Stimulated activated CD4-positive, alpha-beta T cell treated with anti-CD3 and anti-CD28 coated beads, Interleukin-1b, Interleukin-23, amount 100 ng/mL, for 1 hour (primary cell): ENCODE results near the gene TRPV4.
"Not testable (repeated sequence)": the region's sequence is repeated elsewhere in the genome, so short reads cannot be mapped to it uniquely, and the experiment has no call there.

Source experiments
- DNase-seq, 2 donors: peaks; one replicate each; pipeline ENCODE4 v3.0.0-alpha.2; 2020; ENCODE audit warnings: low read depth in 2 of 2

The TRPV4 gene

DNA sequence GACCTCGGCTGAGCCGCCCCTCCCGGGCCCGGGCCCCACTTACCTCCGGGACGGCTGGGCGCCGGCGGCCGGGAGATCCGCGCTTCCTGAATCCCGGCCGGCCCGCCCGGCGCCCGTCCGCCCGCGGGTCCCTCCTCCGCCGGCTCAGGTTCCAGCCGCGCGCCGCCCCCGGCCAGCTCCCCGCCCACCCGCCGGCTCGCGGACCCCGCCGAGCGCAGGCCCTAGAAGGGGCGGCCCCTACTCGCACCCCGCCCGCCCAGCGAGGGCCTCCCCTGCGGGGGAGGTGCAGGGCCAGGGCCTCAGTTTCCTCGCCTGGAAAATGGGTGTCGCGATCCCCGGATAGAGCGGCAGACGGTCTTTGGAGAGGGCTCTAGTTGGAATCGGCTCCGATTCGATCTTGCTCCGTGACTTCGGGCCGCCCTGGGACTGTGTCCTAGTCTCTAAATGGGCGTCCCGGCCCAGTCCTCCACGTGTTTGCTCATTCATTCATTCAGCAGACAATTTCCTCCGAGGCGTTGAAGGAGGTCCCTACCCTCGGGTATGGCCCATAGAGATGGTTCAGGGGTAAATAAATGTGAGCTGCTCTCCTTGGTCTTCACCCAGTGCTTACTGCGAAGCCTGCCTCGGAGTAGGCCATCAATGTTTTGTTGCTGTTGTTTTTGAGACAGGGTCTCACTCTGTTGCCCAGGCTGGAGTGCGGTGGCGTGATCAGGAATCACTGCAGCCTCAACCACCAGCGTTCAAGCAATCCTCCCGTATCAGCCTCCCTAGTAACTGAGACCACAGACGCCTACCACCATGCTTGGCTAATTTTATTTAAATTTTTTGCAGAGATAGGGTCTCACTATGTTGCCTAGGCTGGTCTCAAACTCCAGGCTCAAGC lies at the start of gene TRPV4:
TSS of gene TRPV4 (minus strand) at position 92 of the 883 bp plus-strand sequence. CDS start 18,602 bp downstream, outside the sequence.
- no peak for DNase-seq

DNA sequence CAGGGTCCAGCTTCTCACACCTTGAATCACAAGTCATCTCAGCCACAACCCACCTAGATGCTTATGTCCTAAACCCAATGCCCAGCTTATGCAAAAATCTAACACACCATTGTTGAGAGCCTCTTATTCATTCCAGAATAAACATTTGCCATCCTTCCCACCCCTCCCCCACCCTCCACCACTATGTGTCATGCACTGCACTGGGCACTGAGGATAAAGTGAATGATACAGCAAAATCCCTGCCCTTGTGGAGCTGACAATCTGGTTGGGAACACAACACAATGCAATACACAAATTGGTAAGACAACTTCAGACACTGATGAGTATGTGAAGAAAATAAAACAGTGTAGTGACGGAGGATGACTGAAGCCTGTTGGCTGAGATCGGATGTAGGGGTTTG lies 48.6 kb upstream of the TRPV4 start:
- DNase-seq = no peak

DNA sequence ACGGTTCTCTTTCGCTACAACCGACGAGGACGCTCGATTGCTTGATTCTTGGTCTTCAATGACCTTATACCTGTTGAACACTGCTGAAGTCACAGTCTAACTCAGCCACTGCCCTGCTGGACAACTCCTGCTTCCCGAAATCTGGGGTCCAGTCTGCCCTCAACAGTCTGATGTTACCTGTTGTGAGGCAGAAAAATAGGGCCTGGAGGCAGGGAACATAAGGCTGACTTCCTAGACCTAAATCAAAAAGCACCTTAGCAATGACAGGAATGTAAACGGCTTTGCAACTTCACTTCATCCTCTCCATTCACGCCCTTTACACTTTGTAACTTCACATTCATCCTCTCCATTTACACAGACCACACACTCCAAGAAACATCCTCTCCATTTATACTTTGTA lies 47.7 kb upstream of the TRPV4 start:
- no peak for DNase-seq

DNA sequence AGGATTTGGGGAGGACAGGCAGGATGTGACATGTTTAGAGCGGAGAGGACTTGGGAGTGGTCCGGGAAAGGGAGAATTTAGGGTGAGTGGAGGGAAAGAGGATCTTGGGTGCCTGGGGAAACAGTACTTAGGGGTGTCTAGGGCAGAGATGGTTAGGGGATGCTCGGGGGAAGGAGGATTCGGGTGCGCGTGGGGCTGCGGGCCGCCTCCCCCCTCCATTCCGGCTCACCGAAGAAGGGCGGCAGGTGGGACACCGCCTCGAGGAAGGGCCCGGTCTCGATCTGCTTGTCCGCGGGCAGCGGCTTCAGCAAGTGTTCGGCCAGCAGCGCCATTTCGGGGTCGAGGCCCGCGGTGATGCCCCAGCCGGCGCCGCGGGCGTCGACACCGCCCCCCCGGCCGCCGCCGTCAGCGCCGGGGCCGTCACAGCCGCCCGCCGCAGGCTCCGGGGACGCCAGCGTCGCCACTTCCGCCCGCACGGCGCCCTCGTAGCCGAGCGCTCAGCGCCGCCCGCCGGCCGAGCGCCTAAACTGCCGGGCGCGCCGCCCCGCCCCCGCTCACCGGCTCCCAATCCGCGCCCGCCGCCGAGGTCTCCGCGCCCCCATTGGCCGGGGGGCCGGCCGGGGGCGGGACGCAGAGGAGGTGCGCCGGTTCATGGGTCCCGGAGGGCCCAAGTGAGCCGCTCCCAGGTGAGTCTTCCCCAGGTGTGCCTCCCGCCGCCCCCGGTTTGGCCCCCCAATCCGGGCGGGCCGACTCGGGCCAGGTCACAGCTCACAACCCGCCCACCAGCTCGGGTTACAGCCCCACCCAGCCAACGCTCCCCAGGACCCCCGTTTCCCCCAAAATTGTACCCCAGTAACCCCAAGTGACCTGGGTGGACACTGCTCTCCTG lies 47.1 kb upstream of the TRPV4 start, which contains the start of gene GLTP:
TSS of gene GLTP (minus strand) at position 499 of the 889 bp plus-strand sequence. CDS start at position 332, 167 bp downstream.
- DNase-seq = peak; percentile 76 to 79

DNA sequence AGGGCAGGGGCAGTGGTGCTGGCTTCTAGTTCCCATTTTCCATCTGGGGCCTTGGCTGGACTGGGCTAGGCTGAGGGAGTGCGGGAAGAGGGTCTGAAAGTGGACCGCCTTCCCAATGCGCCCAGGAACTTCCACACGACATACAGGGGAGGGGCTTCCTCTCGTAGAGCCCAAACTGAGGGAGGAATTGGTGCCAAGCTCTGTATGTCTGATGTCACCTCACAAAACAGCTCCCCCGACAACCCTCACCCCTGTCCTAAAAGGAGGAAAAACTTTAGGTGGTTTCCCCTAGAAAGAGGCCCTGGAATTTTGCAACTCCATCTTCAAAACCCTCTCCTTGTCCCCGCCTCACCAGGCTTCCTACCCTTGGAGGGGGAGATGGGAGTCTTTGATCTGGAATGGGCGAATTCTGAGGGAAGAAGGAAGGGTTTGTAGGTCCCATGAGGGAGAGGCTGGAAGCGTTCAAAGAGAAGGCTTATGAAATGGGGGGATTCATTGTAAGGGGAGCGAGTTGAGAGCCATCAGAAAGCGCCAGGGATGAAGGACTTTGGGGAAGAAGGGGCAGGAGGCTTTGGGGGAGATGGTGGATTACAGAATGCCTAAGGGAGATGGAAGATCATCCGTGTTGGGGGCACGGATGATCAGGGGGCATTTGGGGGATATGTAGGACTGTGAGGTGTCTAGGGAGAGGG lies 46.3 kb upstream of the TRPV4 start:
- no peak for DNase-seq

DNA sequence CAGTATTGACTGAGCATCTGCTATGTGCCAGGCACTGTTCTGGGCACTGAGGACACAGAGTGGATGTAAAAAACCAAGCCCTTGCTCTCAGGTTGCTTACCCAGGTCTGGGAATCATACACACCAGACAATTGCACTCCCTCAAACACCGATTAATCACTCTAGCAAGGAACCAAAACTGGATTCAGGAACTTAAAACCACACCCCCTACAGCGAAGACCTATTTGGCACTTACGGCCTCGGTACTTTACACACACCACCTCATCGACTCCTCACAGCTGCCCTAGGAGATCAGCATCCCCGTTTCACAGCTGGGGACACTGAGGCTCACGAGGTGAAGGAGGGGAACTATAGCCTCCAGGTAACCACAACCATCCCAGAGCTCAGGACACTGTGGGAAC lies 45.6 kb upstream of the TRPV4 start:
- no peak for DNase-seq

DNA sequence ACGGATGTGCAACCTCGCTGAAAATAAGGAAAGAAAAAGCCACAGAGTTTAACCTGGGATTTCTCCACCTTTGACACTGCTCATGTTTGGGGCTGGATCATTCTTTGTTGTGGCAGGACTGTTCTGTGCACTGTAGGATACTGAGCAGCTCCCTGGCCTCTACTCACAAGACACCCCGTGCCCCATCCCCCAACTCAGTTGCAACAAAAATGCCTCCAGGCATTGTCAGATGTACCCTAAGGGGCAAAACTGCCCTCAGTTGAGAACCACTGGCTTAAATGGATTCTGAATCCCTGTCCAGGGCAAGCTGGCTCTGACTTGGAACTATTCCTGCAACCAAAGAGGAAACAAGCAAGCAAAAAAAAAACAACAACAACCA lies 45.0 kb upstream of the TRPV4 start:
- DNase-seq = no peak

DNA sequence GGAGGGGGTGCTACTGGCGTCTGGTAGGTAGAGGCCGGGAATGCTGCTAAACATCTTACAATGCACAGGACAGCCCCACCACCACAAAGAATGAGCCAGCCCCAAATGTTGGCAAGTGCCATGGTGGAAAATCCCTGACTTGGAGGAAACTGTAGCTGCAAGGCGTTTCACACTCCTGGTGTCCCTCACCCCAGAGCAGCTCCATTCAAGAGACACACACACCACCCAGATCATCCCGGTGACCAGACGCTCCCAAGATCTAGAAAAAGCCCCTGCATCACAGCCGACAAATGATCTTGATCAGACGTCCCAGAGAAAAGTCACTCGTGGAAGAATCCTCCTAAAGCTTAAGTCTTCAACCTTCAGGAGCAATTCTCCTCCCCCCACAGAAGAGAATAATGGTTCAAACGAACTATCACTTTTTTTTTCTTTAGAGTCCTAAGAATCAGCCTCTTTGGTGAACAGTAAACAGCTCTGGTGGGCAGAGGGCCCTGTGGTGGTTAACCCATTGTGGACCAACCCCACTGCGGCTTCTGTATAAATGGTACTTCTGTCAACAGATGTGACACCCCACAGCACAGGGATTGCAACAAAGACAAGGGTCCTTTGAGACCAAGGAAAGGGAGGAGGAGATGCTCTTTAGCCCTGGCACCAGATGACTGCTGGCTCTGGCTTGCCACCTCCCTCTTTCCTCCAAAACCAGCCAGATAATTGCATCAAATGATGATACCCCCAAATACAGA lies 44.5 kb upstream of the TRPV4 start:
- no peak for DNase-seq

DNA sequence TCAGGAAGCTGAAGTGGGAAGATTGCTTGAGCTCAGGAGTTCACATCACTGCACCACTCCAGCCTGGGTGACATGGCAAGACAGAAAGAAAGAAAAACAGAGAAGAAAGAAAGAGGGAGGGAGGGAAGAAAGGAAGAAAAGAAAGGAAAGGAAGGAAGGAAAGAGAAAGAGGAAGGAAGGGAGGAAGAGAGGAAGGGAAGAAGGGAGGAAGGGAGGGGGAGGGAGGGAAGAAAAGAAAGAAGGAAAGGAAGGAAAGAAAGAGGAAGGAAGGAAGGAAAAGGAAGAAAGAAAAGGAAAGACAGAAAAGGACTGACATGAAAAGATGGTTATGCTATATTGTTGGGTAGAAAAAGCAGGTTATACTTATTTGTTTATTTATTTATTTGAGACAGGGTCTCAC lies 43.2 kb upstream of the TRPV4 start:
- no peak for DNase-seq

DNA sequence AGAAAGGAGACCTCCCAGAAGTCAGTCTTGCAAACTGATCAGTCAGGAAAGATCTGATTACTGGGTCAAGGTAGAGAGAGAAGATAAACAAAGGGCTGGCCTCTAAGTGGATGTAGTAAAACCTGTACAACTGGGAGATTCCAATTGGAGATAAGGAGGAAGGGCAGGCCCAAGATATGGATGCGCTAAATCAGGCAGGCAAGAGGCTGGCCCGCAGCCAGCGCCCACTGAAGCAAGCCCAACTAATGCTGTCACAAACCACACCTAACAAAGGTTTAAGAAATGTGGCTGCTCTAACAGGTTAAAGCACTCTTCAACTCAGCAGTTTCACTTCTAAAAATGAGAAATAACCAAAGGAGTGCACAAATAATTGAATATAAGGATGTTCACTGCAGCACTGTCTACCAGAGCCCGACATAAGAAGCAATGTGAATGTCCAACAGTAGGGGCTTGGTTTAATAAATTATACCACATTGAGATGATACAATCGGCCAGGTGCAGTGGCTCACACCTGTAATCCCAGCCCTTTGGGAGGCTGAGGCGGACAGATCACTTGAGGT lies 42.5 kb upstream of the TRPV4 start:
- DNase-seq = no peak

DNA sequence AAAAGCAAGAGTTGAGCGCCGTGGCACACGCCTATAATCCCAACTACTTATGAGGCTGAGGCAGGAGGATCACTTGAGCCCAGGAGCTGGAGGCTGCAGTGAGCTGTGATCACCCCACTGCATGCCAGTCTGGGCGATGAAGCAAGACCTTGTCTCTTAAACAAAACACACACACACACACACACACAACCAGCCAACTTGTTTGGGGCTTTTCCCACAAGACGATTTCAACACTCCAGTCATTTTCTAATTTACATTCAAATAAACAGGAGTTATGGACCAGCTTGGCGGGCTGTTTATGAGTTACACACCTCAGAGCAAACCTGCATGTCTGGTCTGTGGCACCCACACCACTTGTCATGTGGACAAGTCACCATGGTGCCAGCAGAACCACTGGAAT lies 40.5 kb upstream of the TRPV4 start:
- no peak for DNase-seq

DNA sequence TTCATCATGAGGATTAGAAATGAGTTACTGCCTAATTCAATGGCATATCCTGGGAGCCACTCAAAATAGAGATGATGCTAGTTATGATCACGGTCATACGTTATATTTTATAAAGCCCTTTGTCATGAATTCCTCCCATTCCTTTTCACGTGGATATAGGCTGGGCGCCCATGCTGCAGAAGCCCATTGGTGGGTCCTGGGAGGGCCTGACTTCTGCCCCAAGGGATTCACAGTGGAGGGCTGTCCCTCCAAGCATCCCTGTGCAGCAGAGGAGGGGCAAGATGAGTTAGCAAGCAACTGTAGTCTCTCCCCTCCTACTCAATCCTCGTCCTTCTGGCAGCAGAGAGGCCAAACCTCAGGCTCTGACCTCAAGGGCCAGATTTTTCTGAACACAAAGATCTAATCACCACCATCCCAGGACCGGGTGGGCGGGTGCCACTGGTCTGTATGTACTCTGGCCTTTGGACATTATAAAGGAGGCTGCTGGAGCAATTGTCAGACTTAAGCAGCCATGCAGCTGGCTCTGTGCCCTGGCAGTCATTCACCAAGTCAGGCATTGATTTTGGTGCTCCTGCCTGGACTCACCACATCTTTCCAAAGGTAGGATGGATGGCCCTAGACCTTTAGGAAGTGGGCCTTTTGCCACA lies 38.6 kb upstream of the TRPV4 start:
- no peak for DNase-seq

DNA sequence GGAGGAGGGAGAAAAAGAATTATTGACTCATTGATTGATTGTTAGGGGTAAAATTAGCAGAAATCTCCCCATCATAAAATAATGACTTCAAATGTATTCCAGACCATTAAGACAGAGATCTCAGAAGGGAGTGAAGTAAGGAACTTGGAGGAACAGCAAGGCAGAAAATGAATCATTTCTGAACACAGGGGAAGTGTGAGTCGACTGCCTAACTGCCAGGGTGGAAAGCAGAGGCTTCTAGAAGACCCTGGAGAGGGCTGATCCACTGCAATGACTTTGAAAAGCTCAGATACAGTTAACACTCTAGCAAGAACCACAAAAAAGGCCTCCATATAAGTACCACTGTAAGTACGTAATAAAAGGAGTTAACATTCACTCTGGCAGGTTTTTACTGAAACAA lies 37.5 kb upstream of the TRPV4 start:
- DNase-seq = no peak

DNA sequence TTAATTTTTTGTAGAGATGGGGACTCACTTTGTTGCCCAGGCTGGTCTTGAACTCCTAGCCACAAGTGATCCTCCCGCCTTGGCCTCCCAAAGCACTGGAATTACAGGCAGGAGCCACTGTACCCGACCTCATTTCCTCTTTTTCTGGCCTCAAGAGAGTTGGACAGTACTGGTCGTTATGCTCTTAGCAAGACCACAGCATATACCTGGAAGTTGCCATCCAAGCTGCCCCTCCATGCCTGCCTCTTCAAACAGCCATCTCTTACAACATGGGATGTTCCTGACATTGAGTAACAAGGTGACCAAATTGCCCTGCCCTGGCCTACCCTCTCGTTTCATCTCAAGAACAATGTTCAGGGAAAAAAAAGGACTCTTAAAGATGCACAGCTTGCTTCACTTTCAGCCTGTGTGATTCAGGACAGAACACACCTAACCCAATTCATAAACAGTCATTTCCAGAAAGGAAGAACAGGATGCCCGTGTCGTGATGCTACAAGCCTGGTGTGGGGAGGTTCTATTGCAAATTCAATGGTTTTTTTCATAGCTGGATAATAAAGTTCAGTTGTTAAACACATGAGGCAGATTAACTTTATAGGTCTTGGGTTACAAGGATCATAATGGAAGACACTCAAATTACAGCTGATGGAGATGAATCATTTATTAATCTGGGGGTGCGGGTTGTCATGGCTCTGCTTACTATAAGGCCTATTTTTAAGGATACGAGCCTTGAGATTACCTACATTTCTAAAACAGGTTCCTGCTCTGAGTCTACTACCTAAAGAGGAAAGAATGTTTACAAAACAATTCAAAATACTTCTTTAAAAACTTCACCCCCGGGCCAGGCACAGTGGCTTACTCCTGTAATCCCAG lies 35.2 kb upstream of the TRPV4 start:
- no peak for DNase-seq

DNA sequence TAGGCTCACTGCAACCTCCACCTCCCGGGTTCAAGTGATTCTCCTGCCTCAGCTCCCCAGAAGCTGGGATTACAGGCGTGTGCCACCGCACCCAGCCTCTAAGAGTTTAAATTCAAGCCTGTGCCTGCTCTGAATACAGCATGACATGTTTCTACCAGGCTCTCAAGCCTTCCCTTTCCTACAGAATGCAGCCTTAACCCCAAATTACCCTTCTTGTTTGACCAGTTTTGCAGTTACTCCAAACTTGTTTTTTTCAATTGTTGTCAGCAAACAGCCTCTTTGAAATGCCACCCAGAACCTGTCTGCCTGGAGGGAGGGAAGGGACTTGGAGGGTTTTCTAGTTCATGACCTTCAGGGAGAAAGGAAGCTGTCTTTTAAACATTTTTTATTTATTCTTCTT lies 31.7 kb upstream of the TRPV4 start:
- no peak for DNase-seq

DNA sequence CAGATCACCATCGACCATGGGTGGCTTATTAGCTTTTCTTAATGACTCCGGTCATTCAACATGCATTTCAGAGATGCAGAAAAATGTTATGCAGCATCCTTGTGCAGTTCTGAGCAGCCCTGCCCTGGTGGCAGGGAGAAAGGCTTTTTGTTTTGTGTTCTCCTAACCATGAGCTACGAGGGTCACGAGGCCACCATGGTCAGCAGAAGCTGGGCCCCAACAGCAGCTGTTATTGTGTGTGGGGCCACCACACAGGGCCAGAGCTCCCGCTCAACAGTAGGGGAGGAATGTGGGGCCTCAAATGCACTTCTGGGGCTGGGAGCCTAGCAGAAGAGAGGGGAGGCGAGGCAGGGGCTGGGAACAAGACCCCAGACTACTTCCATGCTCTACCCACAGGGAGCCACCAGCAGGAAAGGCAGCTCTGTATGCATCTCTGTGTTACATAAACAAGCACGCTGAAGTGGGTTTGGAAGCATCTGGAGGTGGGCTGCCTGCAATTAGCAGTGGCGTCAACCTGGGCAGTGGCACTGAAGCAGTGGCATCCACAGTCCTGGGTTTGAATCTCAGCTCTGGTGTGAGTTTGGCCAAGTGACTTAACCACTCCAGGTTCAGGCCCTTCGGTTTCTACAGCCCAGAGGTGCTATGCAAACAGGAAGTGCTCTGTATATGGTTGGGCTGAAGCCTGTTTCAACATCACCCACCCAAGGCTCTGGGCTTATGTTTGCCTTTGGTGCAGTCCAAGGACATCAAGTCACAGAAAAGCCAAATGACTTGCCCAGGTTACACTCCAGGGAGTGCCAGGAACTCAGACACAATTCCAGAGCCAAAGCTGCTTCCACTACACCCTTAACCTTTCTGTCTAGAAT lies 30.9 kb upstream of the TRPV4 start:
- no peak for DNase-seq

DNA sequence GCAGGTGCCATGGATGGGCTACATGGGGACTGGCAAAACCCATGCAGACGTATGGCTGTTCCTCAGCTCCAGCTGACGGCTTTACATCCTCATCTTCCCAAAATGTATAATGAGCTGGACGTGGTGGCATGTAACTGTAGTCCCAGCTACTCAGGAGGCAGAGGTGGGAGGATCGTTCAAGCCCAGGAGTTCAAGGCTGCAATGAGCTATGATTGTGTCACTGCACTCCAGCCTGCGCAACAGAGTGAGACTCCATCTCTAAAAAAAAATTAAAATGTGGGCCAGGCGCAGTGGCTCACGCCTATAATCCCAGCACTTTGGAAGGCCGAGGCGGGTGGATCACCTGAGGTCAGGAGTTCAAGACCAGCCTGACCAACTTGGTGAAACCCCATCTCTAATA lies 29.3 kb upstream of the TRPV4 start:
- DNase-seq = not testable (repeated sequence)

DNA sequence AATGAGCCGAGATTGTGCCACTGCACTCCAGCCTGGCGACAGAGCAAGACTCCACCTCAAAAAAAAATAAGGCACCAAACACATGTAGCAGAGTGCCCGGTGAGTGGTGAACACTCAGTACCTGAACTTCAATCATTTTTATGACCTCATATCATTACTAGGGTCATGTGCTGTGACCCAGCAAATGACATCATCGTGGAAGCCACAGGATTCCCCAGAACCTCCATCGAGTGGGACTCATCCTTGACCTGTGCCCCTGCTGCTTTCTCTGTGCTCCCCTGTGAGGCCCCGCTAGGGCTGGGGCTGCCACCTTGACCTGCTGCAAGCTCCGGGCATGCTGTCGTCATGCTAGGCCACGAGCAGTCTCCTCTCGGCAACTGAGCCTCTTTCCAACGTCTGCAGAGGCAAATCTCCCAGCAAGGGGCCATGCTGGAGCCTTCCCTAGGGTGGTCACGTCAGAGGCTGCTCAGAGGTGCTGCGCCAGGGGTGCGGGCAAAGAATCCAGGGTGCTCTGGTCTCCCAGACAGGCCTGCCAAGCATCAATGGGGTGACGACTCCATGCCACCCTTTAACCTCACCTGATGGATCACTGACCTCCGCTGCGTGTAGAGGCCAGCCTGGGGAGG lies 28.6 kb upstream of the TRPV4 start:
- no peak for DNase-seq
